IPS DF 4.7 (cell line): ENCODE results near the gene KANK4.

Source experiments
- DNase-seq: peaks from one replicate; pipeline ENCODE4 v3.0.0-alpha.2; 2013; ENCODE audit warnings: low spot score; ENCODE audit errors: extremely low read depth

KANK4 gene

DNA sequence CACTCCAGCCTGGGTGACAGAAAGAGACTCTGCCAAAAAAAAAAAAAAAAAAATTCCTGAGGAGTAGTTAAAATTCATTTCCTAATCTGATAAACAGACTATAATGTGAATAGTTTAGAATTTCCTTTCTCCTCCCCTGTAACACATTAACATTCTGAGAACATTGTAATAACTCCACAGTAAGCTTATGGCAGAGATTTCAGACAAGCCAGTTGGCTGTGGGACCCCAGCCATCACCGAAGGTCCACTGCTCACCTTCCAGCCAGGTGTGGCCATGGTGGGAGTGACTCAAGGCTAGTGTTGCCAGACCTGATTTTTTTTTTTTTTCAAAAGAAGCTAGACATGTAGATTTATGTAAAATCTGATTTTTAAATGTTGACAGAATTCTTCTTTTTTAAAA, 11.8 kb downstream of the KANK4 start:
- DNase-seq: no peak

DNA sequence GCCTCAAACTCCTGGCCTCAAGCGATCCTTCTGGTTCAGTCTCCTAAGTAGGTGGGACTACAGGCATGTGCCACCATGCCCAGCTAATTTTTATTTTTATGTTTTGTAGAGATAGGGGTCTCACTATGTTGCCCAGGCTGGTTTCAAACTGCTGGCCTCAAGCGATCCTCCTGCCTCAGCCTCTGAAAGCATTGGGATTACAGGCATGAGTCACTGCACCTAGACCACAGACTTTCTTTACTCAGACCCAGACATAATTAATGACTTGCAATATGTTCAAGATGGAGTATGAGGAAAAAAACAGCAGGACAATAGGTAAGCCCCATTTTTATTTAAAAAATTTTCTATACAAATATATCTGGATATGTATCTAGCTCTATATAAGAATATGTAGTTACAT, 13.2 kb downstream of the KANK4 start:
- DNase-seq: no peak

GRCh38 chr1:62304975-62305374, 14.3 kb downstream of the KANK4 start:
- DNase-seq: no peak

GRCh38 chr1:62304515-62304914, 14.7 kb downstream of the KANK4 start:
- DNase-seq: no peak

DNA sequence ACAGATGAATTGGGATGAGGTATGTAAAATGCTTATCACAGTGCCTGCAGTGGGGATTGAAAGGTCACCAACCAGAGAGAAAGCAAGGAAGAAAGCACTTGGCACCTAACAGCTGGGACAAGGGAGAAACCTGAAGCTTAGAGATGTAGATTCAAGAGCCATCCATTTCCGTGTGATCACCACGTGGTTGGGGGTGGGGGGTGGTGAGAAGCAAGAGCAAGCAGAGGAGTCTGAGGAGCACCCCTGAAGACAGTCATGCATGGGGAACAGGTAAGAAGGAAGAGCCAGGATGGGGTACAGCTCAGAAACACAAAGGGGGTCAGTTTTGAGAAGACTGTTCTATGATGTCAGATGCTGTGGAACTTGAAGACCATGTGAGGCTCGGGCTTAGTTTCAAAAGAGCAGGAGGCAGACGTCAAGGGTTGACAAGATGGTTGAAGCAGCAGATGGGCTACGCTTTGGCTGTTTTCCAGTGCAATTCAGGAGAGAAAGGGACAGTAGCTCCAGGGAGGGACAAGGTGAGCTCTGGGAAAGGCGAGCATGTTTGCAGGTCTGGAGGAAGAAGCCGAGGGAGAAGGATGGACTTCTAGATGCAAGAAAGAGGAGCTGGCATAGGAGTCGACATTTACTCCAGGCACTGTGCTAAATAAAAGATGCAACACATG, 17.4 kb downstream of the KANK4 start:
- no peak for DNase-seq

- no peak for DNase-seq
These were observed 19.6 kb downstream of the KANK4 start for GRCh38 chr1:62299426-62300200.

DNA sequence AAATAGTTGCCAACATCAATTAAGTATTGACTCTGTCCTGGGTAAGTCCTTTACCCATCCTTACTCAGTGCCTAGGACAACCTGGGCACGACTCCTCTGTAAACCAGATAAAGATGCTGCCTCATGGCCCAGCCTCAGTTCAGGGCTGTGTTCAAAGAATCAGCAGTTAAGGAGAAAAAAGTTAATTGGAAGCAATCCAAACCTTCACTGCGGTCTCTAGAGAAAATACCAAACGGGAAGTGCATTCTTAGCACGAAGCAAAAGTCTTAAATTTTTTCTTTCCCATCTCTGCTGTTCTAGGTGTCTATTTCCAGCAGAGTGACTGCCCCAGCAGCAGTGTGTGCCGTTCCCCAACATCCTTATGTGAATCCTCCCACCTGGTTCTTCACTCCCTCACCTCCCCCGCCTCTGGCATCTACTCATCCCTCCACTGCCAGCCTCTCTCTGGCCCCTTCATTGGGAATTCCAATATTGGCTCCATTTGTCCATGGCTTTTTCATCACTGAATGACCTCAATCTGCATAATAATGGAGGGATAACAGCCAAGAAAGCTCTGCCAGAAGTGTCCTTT, 23.2 kb downstream of the KANK4 start:
- no peak for DNase-seq

DNA sequence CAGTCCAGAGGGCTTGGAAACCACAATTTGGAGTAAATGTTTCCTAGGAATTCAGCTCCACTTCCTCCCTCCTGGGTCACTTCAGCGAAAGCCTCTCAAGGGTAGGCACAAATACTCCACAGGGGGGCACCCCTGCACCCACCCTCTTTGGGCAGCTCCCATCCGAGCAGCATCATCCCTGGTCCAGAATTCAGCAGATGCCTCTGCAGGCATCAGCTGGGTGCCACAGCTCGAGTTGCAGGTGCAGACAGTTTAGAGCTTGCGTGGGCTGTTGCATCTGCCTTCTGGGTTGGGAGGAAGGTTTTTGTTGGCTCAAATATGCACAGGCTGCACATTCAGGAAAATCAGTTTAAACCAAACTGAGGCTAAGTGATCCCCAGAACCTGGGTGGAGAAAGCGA, 25.0 kb downstream of the KANK4 start:
- DNase-seq: no peak

DNA sequence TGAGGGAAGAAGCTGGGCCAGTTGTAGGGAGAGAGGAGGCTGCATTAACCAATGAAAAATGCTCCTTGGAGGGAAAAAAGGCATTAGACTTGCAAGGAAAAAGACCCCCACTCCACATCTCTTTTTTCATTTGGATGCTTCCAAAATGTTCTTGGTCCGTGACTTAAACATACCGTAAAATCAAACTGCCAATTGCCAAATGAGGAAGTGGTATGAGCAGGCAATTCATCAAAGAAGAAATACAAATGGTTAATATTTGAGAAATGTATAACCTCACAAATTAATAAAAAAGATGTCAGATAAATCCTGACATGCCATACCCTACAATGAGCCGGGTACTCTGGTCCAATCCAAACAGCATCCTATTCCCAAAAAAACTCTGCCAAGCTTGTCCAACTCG, 30.6 kb downstream of the KANK4 start:
- no peak for DNase-seq

- no peak for DNase-seq
These were observed 31.0 kb downstream of the KANK4 start for GRCh38 chr1:62288224-62288623.

GRCh38 chr1:62286786-62287224, 32.4 kb downstream of the KANK4 start:
- DNase-seq: peak; percentile 49

DNA sequence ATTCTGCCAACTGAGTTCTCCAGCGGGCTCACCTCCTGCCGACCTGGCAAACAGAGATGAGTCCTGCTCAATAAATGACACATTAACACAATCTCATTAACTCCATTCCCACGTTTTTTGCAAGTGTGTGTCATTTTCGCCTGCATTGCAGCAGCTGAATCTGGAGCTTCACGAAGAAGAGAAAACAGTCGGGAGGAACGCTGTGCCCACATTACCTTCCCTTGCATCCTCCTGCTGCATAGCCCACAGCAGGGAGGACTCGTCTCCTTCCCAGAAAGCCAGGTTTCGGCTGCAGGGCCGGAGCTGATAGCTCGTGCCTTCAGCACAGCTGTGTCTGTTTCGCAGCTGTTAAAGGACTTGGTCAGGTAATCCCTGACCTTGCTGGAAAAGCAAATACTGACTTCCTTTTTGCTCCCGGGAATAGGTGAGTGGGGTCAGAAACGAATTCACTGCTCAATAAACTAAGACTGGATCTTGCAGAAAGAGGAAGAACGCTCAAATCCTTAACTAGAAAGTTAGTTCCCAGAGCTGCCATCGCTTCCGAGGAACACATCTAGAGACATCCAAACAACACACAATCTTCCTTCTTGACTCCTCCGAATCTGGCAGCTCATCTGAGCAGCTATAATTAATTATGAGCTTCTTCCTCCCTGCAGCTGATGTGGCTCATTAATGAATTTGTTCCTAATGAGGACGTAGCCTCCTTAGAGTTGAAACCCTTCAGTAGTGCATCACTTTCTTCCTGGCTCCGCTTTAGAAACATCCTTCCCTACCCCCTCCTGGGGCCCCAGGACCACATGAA, 33.0 kb downstream of the KANK4 start:
- DNase-seq: no peak

DNA sequence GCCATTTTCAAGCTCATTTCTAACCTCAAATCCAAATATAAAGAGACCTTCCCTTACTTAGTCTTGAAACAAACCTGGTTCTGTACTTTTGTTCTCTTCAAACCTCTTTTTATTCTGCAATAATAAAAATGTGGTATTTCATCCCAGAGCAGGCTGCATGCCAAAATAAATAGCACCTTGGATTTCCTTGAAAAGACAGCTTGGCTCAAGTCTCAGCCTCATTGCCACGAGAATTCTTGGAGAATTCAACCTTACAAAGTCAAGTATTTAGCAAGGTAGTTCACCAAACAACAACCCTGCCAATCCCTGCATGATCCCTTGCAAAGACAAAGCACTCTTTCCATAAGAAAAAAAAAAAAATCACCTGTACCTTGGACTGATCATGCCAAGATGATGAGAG, 33.8 kb downstream of the KANK4 start:
- DNase-seq: no peak

DNA sequence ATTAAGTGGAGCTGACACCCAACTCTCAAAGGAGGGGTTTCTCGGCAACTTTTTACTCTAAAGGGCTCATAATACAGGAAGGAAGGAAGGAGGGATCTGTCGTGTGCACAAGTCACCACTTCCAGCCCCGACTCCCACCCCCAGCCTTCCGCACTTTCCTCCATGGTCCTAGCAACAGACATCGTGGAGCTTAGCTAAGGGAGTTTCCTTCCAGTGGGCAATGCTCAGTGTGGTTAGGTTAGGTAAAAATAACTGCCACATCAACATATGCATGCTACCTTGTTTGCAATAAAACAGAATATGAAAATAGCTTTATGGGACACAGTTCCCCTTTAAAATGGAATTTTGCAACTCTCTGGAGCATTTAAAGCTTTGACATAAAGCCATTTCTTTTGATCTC, 35.2 kb downstream of the KANK4 start:
- DNase-seq: no peak

- DNase-seq: no peak
These were observed 36.1 kb downstream of the KANK4 start for GRCh38 chr1:62282909-62283755.

GRCh38 chr1:62281922-62282555, 37.2 kb downstream of the KANK4 start:
- no peak for DNase-seq

DNA sequence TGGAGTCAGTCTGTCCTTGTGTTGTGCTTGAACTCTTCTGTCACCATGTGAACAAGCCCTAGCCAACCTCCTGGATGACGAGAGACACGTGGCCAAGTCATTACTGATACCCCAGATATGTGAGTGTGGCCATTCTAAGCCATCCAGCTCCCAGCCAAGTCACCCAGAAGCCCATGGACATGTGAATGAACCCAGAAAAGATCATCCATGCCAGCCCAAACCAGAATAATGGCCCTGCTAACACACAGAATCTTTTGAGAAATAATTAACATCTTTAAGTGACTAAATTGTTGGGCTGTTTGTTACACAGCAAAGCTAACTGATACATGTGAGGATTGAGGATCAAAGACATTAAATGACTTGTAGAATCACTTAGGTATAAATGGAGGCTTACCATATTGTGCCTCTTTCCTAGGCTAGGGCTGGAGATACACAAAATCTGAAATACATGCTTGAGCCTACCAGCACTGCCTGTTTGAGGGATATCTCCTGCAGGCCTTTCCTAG, 38.2 kb downstream of the KANK4 start:
- DNase-seq: no peak

DNA sequence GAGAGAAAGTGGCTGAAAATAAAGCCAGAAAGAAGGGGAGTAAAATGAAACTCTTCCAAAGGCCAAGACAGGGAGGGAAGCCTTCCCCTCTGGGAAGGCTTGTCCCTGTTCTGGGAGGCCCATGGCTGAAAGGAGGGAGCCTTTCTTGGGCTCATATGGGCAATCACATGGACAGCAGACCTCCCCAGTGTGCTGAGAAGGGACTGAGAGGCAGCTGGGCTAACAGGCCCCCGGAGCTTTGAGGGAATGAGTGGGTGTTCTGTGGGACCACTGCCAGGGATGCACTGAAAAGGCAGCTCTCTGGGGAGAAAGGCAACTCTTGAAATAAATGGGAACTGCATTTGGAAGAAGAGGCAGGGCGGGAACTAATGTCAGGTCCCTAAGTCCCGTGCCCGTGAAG, 39.1 kb downstream of the KANK4 start:
- DNase-seq: no peak

- no peak for DNase-seq
These were observed 42.4 kb downstream of the KANK4 start for GRCh38 chr1:62276791-62277190.
